Thoracic aorta (tissue), 2 donors: ENCODE measurements around the gene INO80E. TPM values are rescaled to one million over a fixed set of nuclear protein-coding genes. Genes with fewer than 3 reads are reported as not detected.

ENCODE experiments used
- ATAC-seq: fragments of 150-250 bp; one replicate; pipeline ENCODE4 v1.8.0; 2017; ENCODE audit warnings: low read depth; ENCODE audit not compliant: insufficient number of reproducible peaks, low FRiP score
- DNase-seq: peaks from one replicate; pipeline ENCODE4 v3.0.0-alpha.2; 2020; ENCODE audit warnings: low spot score
- H3K27ac ChIP-seq, 2 donors: fragments of 200-600 bp; sonication (generic); 1 replicate in 1 of 2; 2 replicates in 1 of 2; pipeline ENCODE4 v1.5.1; 2016; ENCODE audit warnings: mild to moderate bottlenecking in 2 of 2, moderate library complexity in 2 of 2
- H3K27me3 ChIP-seq: fragments of 200-600 bp; sonication (generic); replicated peaks from 2 replicates; pipeline ENCODE4 v1.6.0; 2016; ENCODE audit warnings: mild to moderate bottlenecking; ENCODE audit not compliant: insufficient read depth
- H3K36me3 ChIP-seq: fragments of 200-600 bp; sonication (generic); one replicate; pipeline ENCODE4 v1.5.1; 2016
- H3K4me1 ChIP-seq, 2 donors: fragments of 200-600 bp; sonication (generic); 1 replicate in 1 of 2; 2 replicates in 1 of 2; pipeline versions ENCODE4 v1.5.1 to v1.6.0; 2016; ENCODE audit warnings: low read depth in 2 of 2, mild to moderate bottlenecking in 1 of 2; ENCODE audit not compliant: control insufficient read depth in 1 of 2
- H3K4me3 ChIP-seq: fragments of 200-600 bp; sonication (generic); 2 replicates; pipeline ENCODE4 v1.5.1; 2016; ENCODE audit warnings: mild to moderate bottlenecking
- H3K9me3 ChIP-seq: fragments of 200-600 bp; sonication (generic); 2 replicates; pipeline ENCODE4 v1.5.1; 2016
- CTCF ChIP-seq: fragments of 200-600 bp; sonication (generic); IDR thresholded peaks from one replicate; pipeline ENCODE4 v1.5.1; 2019; ENCODE audit warnings: antibody characterized with exemption
- total RNA-seq, 2 donors: library from RNA; depleted of rRNA; stranded (reverse); fragments of >200 nt; gene quantifications; one replicate each; pipeline versions ENCODE4 v1.1.0 to v1.2.3, GENCODE V29; 2016

Gene INO80E
- 10 to 100 TPM; 67.4 to 81.8 TPM for total RNA-seq

DNA sequence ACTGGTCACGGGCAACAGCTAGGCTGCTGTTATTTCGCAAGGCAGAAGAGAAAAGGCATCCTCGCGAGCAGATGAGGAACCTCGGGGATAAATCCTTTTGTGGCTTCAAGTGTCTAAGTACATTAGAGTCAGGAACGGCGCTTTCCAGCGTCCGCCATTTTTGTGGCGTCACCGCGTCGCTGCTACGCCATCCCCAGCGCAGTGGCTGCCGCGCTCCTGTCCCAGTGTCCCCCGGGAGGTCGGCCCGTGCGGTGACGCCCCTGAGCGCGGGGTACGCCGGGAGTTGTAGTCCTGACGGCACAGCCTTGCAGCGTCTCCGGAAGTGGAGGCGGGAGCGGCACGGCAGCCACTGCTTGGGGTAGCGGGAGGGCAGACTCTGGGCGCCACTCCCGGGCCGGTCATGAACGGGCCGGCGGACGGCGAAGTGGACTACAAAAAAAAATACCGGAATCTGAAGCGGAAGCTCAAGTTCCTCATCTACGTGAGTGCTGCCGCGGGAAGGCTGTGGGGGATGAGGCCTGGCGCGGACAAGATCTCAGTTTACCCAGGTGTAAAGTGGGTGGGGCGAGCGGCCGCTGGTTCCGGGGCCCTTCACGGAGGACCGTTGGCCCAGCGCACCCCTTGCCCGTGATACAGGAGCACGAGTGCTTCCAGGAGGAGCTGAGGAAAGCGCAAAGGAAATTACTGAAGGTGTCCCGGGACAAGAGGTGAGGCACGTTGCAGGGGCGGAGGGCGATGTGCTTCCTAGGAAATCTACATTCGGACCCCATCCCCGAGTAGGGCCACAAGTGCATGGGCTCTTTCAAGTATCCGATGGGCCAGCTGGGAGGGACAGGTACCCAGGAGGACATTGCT is at the start of gene INO80E:
INO80E (plus strand) TSS at position 331 of the 855 bp plus-strand sequence; CDS start at position 401, 70 bp downstream.
- Histone ChIP-seq H3K27ac (peak within 1 kb of the TSS; percentile 89 to 96), H3K9me3 (no peaks in the 10 kb centered on the region), H3K36me3 (peaks cover 14% of the 10 kb centered on the region), H3K27me3 (no peaks in the 10 kb centered on the region), H3K4me1 (peaks cover 12 to 20% of the 10 kb centered on the region in 2 donors), H3K4me3 (peak within 1 kb of the TSS; percentile 86)
- TF ChIP-seq CTCF, result no peak
- ATAC-seq, result peak; percentile 82
- DNase-seq, result peak; percentile 92

- Histone ChIP-seq H3K4me3 (no peak overlapping the region), H3K27ac (no peak overlapping the region), H3K9me3 (no peaks in the 10 kb centered on the region), H3K36me3 (no peaks in the 10 kb centered on the region), H3K27me3 (no peaks in the 10 kb centered on the region), H3K4me1 (no peaks in the 10 kb centered on the region)
- ATAC-seq, result no peak
- TF ChIP-seq CTCF, result no peak
- DNase-seq, result no peak
These were observed 48.1 kb upstream of the INO80E start for GRCh38 chr16:29947897-29948296.

DNA sequence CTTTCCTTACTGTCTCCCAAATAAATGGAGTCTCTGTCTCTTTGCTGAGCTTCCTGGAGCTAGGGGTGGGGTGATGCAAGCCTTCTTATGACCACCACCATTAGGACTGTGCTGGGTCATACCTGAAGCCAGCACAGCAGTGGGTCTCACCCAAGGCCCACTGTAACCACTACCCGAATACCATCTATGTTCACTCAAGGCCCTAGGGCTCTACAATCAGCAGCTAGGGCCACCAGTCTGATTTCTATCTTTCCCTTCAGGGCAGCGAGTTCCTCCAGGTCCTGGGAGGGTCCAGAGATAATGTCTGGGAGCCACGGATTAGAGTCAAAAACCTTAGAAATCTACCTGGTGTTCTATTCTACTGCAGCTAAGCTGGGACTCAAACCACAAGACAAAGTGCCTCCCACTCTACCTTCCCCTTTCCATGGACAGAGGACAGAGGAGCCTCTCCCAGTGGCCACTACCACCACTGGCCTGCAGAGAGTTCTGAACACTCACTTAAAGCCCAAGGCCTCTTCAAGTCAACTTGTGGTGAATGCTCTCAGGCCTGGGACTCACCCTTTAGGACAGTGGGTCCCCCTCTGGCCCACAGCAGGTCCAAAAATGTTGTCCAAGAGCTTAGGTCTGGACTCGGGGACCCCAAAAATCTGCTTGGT is 45.1 kb upstream of the INO80E start:
- Histone ChIP-seq H3K27me3 (no peaks in the 10 kb centered on the region), H3K9me3 (no peaks in the 10 kb centered on the region), H3K4me1 (no peaks in the 10 kb centered on the region), H3K27ac (no peak overlapping the region), H3K4me3 (no peak overlapping the region), H3K36me3 (no peaks in the 10 kb centered on the region)
- DNase-seq (no peak), ATAC-seq (no peak)
- no peak for TF ChIP-seq CTCF

- H3K4me3 ChIP-seq, result no peak overlapping the region
- no peaks in the 10 kb centered on the region for H3K27me3 ChIP-seq
- H3K27ac ChIP-seq, result no peak overlapping the region
- DNase-seq, result no peak
- no peaks in the 10 kb centered on the region for H3K9me3 ChIP-seq
- no peaks in the 10 kb centered on the region for H3K36me3 ChIP-seq
- ATAC-seq, result no peak
- no peak for TF ChIP-seq CTCF
- no peaks in the 10 kb centered on the region for H3K4me1 ChIP-seq
These were observed 44.2 kb upstream of the INO80E start for GRCh38 chr16:29951625-29952365.

DNA sequence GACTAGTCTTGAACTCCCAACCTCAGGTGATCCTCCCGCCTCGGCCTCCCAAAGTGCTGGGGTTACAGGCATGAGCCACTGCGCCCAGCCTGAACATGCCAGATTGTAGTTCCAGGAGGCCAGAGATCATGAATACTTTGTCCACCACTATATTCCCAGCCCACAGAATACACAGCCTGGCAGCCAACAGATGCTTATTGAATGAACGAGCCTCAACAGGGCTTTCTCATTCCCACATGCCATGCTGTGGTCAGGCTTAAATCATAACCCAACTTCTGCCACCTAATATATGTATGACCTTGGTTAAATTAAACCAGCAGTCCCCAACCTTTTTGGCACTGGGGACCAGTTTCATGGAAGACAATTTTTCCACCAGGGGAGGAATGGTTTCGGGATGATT is 37.3 kb upstream of the INO80E start:
- TF ChIP-seq CTCF, result no peak
- Histone ChIP-seq H3K36me3 (no peaks in the 10 kb centered on the region), H3K4me1 (peaks cover 3 to 8% of the 10 kb centered on the region in 2 donors), H3K9me3 (no peaks in the 10 kb centered on the region), H3K27me3 (no peaks in the 10 kb centered on the region), H3K27ac (no peak overlapping the region), H3K4me3 (no peak overlapping the region)
- ATAC-seq (no peak), DNase-seq (no peak)
